Measurements from ENCODE around the gene ALDH2. TPM values are rescaled to one million over a fixed set of nuclear protein-coding genes. Genes with fewer than 3 reads are reported as not detected.

The ALDH2 gene
- total and polyA plus RNA-seq, 2 of the 8 experiments (the other 6 are each of a cell fraction or from before 2014, with no cell fraction given): 25.4 to 43.8 TPM

DNA sequence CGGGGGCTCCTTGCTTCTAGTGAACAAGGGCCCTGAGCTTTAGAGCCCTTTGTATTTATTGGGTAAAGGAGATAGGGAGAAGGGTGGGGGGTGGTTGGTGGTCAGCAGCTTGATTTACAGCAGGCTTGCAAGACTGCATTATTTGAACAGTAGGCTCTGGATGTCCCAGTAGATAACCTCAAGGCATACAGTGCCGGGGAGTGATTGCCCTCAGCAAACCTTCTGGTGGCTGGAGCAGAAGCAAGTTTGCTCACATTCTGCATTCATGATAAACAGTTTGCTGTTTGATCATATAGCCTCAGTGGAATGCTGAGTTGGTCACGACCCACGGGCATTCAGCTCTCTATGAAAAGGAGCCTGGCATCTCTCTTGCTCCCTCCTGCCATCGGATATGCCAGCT lies 58.8 kb downstream of the ALDH2 start:
- Histone ChIP-seq H3K23ac (ENCODE audit: insufficient read length) (no peak overlapping the region), H4K8ac (ENCODE audit: extremely low read depth, insufficient read depth, low read length) (no peak overlapping the region), H3K4ac (replicated peaks; ENCODE audit: insufficient read length, low read depth, low read length) (no peak overlapping the region), H3K14ac (ENCODE audit: insufficient read length) (no peak overlapping the region), H4K20me1 (replicated peaks in 1 of 2; ENCODE audit: control insufficient read depth in 1 of 2, insufficient read depth in 2 of 2, low read length in 2 of 2) (no peaks in the 10 kb centered on the region), H2BK15ac (ENCODE audit: low read length) (no peak overlapping the region), H2BK12ac (ENCODE audit: low read depth, low read length) (no peak overlapping the region), H3K4me3 (ENCODE audit: extremely low read depth in 1 of 4, insufficient read depth in 2 of 4, low read depth in 3 of 4, low read length in 4 of 4) (no peak overlapping the region), H3K9ac (replicated peaks in 1 of 4; ENCODE audit: extremely low read depth in 1 of 4, low read depth in 3 of 4, low read length in 3 of 4) (no peak overlapping the region), H3K9me3 (ENCODE audit: insufficient read depth in 2 of 2, low read depth in 1 of 2, low read length in 1 of 2) (peaks cover 0 to 4% of the 10 kb centered on the region in 2 experiments; a peak in 1 of 4 replicates), H2AK5ac (ENCODE audit: low read depth, low read length) (no peak overlapping the region), H2BK5ac (ENCODE audit: low read depth, low read length) (no peak overlapping the region), H3K18ac (ENCODE audit: extremely low read depth, low read length) (no peak overlapping the region), H4K91ac (replicated peaks; ENCODE audit: insufficient read length, low read length) (no peak overlapping the region), H2AFZ (ENCODE audit: low read length) (0 out of 2 replicates have a peak overlapping the region, but pooled peaks have one; percentile 21), H3K27ac (ENCODE audit: low read depth, low read length) (no peak overlapping the region), H4K5ac (ENCODE audit: insufficient read length, low read depth, low read length) (no peak overlapping the region), H2BK20ac (ENCODE audit: low read length) (no peak overlapping the region), H3K27me3 (replicated peaks in 1 of 4; ENCODE audit: control insufficient read depth in 3 of 4, extremely low read depth in 1 of 4, insufficient read depth in 3 of 4, low read length in 3 of 4) (no peaks in the 10 kb centered on the region), H2BK120ac (replicated peaks; ENCODE audit: low read depth, low read length) (no peak overlapping the region), H3K79me1 (ENCODE audit: low read depth, low read length) (no peaks in the 10 kb centered on the region), H3K56ac (replicated peaks; ENCODE audit: insufficient read length, low read depth, low read length) (no peak overlapping the region), H3K79me2 (ENCODE audit: control insufficient read depth in 1 of 2, insufficient read depth in 2 of 2, low read length in 2 of 2) (no peaks in the 10 kb centered on the region), H3K36me3 (ENCODE audit: control insufficient read depth in 2 of 4, insufficient read depth in 4 of 4, low read length in 3 of 4) (no peaks in the 10 kb centered on the region), H3K23me2 (ENCODE audit: low read depth, low read length) (no peaks in the 10 kb centered on the region), H3K4me2 (ENCODE audit: insufficient read depth in 1 of 2, low read depth in 2 of 2, low read length in 2 of 2) (no peak overlapping the region), H3K4me1 (replicated peaks in 1 of 4; ENCODE audit: control insufficient read depth in 3 of 4, insufficient read depth in 4 of 4, low read length in 3 of 4) (peaks cover 0 to 3% (median 0%) of the 10 kb centered on the region in 4 experiments; a peak in 1 of 7 replicates)
- WGBS, 2 experiments (ENCODE audit: extremely low coverage in 1 of 2, insufficient coverage in 1 of 2, insufficient read length in 1 of 2, insufficient replicate concordance in 2 of 2, low coverage in 1 of 2, low lambda C conversion rate in 2 of 2, missing lambda C conversion rate in 1 of 2): 97% methylated on average over 5 of the region's 5 CpGs; no CpG with 5 or more reads in 1 of the 2 experiments
- ChIA-PET POLR2A (ENCODE audit: partially characterized antibody) (interaction anchor here (0.6 to 4.7 kb wide), 7 partner anchors 10 to 357 kb away, joined by 3 to 26 read pairs (median 3); partner anchors contain the start of genes ERP29, MAPKAPK5 and TMEM116), CTCF (ENCODE audit: partially characterized antibody) (interaction anchor here (0.6 to 2.9 kb wide), 9 partner anchors 10 to 226 kb away, joined by 3 to 13 read pairs (median 4); no protein-coding TSS in a partner anchor)
- FAIRE-seq: no peak
- DNase-seq (ENCODE audit: low read depth in 1 of 2, low spot score in 2 of 2): no peak
- TF ChIP-seq KDM1A (IDR thresholded peaks at IDR 0.05; ENCODE audit: borderline replicate concordance, low read length): no peak
- TF ChIP-seq TCF12 (IDR thresholded peaks at IDR 0.05; ENCODE audit: low read depth, low read length): no peak
- TF ChIP-seq YY1 (IDR thresholded peaks at IDR 0.05; ENCODE audit: low read depth, low read length): no peak
- TF ChIP-seq, protein P1, sequence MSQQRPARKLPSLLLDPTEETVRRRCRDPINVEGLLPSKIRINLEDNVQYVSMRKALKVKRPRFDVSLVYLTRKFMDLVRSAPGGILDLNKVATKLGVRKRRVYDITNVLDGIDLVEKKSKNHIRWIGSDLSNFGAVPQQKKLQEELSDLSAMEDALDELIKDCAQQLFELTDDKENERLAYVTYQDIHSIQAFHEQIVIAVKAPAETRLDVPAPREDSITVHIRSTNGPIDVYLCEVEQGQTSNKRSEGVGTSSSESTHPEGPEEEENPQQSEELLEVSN (IDR thresholded peaks at IDR 0.05): no peak
- TF ChIP-seq CEBPB (IDR thresholded peaks at IDR 0.05; ENCODE audit: low read depth, low read length): no peak
- no peak for TF ChIP-seq NRF1 (IDR thresholded peaks at IDR 0.05; ENCODE audit: low read depth, low read length)
- no peak for TF ChIP-seq RXRA (IDR thresholded peaks at IDR 0.05; ENCODE audit: insufficient read depth, low read depth, low read length)
- no peak for TF ChIP-seq ASH2L (IDR thresholded peaks at IDR 0.05; ENCODE audit: low read length)
- TF ChIP-seq POLR2AphosphoS5 (IDR thresholded peaks at IDR 0.05; ENCODE audit: low read depth, low read length): no peak
- TF ChIP-seq SP4 (IDR thresholded peaks at IDR 0.05; ENCODE audit: low read length): no peak
- no peak for TF ChIP-seq BACH1 (IDR thresholded peaks at IDR 0.05; ENCODE audit: low read length)
- TF ChIP-seq SP1 (IDR thresholded peaks at IDR 0.05; ENCODE audit: low read depth, low read length): no peak
- no peak for TF ChIP-seq TBP (IDR thresholded peaks at IDR 0.05; ENCODE audit: low read depth, low read length)
- no peak for TF ChIP-seq BRCA1 (IDR thresholded peaks at IDR 0.05; ENCODE audit: low read depth, low read length)
- TF ChIP-seq SUZ12 (IDR thresholded peaks at IDR 0.05; ENCODE audit: low read length): no peak
- no peak for TF ChIP-seq CREB1 (IDR thresholded peaks at IDR 0.05)
